Fibroblast of skin of scalp (primary cell): ENCODE results near the gene UAP1L1.
"Not testable (repeated sequence)": the region's sequence is repeated elsewhere in the genome, so short reads cannot be mapped to it uniquely, and the experiment has no call there.

Source experiments
- DNase-seq: peaks from one replicate; pipeline ENCODE4 v3.0.0-alpha.2; 2013

The UAP1L1 gene

GRCh38 chr9:137057545-137057944 is 19.8 kb upstream of the UAP1L1 start:
- no peak for DNase-seq

- no peak for DNase-seq
Measured at GRCh38 chr9:137058521-137059234, 18.6 kb upstream of the UAP1L1 start.

DNA sequence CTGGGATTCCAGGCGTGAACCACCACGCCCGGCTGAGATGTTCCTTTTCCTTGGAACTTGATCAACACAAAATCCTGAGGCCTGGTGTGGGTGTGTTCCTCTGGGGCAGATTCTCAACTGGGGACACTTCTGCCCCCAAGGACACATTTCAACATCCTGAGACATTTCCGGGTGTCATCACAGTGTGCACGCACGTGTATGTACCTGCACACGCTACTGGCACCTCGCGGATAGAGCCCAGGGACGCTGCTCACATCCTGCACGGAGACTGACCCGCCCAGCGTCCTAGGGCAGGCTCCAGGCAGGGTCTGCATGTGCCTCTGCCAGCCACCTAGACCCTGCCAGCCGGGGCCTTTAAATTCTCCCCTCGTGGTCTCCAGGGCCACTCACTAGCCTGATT is 14.9 kb upstream of the UAP1L1 start:
- no peak for DNase-seq

DNA sequence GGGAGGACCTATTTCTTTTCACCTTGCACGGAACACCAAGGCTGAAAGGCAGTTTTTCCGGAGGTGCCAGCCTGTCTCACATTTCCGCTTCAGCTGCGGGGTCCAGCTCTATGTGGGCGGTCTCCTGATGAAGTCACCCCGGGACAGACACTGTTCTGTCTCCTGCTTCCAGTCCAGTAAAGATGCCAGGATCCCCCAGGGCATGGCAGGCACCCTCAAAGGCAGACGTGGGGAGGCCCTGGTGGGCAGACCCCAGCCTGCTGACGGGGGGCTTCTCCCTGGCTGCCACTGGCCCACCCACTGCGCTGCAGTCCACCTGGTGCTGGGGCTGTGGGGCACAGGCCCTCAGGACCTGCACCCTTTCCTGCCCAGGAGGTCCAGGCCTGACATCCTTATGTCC is 14.5 kb upstream of the UAP1L1 start:
- DNase-seq: not testable (repeated sequence)

DNA sequence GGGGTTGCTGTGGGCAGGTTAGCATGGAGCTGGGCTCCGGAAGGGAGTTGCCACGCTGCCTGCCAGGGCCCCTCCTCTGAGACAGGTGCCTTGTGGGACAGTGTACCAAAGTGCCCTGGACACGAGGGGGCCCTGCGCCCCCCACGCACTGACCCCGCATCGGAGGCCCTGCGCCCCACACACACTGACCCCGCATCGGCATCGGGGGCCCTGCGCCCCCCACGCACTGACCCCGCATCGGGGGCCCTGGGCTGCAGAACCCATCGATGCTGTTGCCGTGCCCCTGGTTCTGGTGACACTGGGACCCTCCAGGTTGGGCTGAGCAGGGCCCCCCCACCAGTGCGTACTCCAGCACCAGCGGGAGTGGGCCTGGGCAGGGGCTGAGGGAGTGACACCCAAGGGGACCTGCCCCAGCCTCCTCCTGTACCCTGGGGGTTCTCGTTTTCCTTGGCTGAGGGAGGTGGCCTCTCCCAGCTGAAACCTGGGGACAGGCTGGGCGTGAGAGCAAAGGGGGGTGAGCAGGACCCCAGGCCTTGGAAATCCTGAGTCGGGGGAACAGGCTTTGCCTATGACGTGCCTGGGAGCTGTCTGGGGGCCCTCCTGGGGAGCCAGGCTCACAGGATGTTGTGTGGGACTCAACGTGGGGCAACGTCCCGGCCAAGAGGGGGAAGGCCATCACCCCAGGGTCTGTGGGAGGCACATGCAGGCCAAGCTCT is 13.8 kb upstream of the UAP1L1 start:
- no peak for DNase-seq

GRCh38 chr9:137064027-137064879 is 13.1 kb upstream of the UAP1L1 start:
- peak; percentile 38 for DNase-seq

DNA sequence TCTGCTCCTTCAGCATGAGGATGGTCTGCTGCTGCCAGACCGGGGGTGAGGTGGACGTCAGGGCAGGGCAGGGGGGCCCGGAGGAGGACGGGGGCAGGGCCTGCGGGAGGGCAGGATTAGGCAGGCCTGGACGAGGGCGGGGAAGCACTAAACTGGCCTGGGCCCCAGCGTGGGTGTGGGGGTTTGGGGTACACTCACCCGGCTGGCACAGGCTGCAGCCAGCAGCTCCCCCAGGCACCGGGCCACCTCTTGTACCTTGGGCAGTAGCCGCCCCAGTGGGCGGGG is 12.5 kb upstream of the UAP1L1 start:
- DNase-seq: no peak

DNA sequence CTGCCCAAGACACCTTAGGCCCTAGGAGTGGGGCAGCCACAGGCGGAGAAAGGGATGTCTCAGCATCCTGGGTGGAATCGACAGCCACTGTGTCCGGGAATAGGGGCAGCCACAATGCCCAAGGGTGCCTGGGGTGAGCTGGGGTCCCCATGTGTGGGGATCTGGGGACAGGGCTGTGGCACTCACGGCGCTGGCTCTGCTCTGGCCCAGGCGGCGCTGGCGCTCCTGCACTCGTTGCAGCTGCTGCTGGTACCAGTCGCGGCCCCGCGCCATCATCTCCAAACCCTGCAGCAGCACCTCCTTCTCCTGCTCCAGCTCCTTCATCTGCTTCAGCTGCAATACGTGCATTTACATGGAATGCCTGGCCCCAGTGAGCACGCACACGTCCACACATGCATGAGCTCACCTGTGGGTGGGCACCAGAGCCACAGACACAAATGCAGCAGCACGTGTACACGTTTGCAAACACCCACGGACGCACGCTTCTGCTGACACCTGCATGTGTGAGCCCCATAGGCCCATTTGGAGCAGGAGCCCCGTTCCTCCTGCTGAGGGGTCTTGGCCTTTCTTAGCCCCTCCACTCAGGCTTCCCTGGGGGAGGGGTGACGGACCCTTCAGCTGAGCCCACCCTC is 11.9 kb upstream of the UAP1L1 start:
- DNase-seq: no peak

DNA sequence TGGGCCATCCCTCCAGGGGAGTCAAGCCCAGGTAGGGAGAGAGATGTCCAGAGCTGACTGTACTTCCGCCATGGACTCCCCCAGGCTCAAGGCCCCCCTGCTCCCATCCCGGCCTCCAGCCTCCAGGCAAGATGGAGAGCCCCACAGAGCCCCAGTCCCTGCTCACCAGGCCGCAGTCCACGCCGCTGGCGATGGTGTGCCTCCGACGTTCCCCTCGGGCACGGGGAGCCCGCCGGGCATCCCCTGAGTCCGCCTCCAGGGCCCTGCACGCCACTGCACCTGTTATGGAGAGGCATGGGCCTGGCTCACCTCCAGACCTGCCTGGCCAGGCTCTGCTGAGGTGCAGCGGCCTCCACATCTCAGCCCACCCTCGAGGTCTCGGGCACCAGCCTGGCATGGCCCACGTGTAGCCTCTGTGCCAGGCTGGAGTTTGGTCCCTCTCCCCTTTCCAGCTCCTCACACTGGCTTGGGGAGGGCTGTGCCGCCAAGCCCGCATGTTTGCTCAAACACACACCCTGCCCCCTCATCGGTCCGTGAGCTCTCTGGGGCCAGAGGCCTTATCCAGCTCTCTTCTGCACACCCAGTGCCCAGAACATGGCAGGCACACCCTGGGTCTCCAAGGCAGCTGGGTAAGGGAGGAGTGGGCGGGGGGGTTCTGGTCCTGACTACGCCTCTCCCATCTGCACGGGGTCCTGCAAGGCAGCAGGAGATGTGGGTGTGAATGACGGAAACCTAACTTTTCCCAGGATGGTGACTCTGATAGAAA is 11.0 kb upstream of the UAP1L1 start:
- no peak for DNase-seq

DNA sequence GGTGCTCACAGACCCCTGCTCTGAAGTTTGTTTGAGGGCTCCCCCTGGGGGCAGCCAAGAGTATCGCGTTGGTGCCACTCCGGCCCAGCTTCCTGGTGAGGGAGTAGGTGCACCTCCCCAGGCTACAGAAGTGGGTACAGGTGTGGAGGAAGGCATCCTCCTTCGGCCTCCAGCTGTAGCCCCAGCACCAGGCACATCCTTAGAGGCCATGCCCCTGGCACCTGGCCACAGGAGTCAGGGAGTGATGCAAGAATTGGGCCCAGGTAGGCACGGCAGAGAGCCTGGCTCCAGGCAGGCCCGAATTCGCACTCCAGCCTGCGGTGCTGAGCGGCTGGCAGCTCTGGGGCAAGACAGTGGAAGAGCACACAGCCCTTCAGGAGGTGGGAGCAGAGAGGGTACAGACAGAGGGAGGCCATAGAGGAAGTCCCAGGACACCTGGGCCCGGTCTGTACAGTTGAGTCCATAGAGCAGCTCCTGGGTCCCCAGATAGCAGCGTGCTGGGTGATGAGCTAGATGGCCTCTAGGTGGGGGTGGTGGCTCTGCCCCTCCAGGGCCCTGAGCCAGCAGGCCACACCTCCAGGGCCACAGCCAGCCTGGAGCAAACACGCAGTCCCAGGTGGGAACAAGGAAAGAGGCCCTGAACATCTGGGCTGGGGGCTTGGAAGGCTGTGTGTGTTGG is 9.3 kb upstream of the UAP1L1 start:
- DNase-seq: peak; percentile 74

DNA sequence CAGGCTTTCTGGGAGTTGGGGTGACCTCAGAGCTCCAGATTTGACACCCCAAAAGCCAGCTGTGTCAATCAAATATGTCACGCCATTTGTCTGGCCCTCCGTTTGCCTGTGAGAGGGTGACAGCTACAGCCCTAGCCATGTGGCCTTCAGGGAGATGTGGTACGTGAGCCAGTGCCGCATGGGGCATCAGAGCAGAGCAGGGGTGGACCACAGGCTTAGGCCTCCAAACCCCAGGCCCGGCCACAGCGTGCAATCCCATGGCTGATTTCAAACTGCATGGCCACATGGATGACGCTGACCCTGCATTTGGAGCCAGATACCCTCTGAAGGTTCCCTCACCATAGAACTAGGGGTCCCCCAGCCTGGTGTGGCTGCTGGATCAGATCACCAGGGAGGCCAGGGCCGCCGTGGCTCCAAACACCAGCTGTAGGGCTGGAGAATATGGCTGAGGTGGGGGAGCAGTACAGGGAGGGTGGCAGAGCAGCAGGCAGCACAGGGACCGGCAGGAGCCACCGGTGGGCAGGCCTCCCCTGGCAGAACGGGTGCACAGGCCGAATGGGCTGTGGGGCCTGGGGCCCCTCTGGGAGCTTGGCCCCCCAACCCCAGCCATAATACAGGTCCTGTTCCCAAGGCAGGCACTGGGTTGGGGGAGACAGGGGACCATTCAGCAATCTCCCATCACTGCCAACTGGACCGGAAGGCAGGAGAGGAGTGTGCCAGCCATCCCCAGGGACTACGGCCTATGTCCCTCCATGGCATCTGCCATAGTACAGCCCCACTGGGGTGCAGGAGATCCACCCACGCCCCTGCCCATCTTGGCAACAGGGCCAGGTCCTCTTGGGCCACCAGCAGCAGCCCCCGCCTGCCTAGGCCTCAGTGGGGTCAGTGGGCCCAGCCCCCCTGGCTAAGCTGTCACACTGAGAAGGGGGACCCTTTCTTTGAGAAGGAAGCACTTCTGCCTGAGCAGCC is 8.5 kb upstream of the UAP1L1 start:
- DNase-seq: no peak

DNA sequence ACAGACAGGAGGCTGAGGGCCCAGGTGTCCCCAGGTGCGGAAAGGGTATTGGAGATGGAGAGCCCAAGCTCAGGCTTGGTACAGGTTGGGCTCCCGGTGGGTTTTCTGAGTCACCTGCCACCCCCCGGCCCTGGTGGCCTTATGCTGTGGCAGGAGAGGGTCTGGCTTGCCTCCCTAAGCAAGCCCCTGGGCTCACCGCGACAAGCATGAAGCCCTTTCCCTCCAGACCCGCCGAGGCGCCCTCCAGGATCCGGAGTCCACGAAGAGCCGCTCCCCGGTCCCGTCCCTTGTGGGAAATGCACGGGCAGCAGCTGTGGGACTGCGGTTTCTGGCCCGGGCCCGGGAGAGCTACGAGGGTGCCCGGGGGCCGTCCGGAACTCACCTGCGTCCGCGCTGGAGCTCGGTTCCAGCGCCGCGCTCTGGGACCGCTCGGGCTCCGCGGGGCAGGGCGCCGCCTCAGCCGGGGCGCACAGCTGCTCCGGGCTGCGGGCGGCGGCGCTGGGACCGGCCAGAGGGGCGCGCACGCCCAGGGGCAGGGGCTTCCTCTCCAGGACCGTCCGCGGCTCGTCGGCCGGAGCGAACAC is 7.7 kb upstream of the UAP1L1 start:
- no peak for DNase-seq

DNA sequence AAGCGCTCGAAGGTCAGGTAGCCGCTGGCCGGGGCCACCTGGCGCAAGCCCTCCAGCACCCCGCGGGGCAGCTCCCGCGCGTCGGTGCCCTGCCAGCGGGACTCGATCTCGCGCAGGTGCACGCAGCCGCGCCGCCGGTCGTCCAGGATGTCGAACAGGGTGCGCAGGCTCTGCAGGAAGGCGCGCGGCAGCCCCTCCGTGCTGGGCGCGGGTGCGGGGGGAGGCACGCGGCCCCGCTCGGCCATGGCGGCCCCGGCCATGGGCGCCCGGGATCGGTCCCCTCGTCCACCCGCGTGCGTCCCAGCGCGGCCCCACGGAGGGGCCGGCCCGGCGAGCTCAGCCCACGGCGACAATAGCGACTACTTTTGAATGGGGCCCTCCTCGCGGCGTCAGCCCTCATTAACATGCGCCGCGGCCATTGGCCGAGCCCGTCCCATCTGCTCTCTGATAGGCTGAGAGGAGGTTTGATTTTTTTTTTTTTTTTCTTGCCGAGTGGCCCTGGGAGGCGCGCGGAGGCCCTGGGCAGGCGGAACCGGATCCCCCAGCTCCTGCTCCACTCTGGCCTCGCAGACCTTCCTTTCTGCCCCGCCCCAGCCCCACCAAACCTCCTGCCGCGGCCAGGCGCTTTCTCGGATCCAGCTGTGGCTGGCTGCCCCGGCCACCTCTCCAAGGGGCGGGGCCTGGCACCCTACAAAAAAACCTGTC is 7.0 kb upstream of the UAP1L1 start, which contains the start of gene SAPCD2:
Gene SAPCD2 (minus strand): TSS at position 357 of the 705 bp plus-strand sequence. CDS start 97 bp downstream, at position 260.
- peak; percentile 86 for DNase-seq

GRCh38 chr9:137070906-137071275 is 6.4 kb upstream of the UAP1L1 start:
- no peak for DNase-seq

DNA sequence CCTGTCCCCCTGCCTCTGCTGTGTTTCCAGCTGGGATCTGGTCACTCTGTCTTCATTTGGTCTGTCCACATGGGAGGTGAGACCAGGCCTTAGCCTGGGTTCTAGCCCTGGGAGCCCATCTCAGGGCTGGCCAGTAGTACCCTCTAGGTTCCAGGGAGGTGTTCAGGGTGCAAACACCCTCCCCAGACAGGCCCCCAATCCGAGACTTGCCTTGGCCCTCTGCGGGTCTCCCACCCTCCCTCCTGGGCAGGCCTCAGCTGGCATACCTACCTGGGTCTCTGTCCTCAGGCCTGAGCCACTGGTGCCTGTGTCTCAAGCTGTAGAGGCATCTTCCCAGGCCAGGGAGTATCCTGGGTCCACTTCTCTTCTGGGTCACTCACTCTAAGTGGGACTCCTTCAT is 6.0 kb upstream of the UAP1L1 start:
- DNase-seq: no peak

- no peak for DNase-seq
Measured at GRCh38 chr9:137073992-137074399, 3.3 kb upstream of the UAP1L1 start.

DNA sequence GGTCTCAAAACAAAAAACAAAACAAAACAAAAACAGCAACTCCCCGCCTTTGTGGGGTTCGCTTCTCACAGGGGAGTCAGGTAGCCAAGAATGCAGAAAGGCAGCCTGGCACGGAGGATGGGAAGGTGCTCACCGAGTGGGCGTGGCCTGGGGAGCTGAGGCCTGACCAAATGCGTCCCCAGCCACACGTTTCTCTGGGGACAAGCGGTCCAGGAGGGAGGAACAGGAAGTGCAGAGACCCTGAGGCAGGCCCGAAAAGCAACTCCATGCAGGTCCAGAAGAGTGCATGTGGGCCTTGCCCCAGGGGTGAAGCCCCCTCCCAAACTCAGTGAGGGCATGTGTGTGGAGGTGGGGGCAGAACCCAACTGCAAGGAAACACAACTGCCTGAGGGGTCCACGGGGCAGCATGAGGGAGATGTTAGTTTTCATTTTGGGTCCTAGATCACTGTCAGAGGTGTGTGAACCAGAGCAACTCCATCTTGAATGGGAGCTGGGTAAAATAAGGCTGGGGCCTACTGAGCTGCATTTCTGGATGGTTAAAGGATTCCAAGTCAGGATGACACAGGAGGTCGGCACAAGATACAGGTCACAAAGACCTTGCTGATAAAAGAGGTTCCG is 2.6 kb upstream of the UAP1L1 start:
- DNase-seq: no peak

DNA sequence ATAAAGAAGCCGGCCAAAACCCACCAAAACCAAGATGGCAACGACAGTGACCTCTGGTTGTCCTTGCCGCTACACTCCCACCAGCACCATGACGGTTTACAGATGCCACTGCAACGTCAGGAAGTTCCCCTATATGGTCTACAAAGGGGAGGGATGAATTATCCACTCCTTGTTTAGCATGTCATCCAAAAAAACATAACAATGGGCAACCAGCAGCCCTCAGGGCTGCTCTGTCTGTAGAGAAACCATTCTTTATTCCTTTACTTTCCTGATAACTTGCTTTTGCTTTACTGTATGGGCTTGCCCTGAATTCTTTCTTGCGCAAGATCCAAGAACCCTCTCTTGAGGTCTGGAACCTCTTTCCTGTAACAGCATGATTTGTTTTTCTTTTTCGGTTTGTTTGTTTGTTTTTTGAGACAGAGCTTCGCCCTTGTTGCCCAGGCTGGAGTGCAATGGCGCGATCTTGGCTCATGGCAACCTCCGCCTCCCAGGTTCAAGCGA is 2.0 kb upstream of the UAP1L1 start:
- no peak for DNase-seq

DNA sequence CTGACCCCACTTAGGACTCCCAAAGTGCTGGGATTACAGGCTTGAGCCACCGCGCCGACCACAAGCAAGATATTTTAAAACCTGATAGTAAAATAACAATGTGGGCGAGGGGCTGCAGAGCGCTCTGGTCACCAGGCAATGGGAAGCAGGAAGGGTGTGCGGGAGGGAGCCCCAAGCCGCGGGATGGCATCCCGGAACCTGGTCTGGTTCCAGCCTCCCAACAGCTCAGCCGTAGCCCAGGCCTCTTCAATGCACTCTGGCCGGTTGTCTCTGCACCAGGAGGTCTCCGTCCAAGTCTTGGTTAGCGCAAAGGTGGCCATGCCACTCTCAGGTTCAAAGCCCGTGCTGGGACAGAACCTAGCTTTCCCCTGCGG is 694 bp upstream of the UAP1L1 start:
- DNase-seq: no peak
